ENCODE results near the gene CDH15.
"Not testable (repeated sequence)": the region's sequence is repeated elsewhere in the genome, so short reads cannot be mapped to it uniquely, and the experiment has no call there.

Gene CDH15

DNA sequence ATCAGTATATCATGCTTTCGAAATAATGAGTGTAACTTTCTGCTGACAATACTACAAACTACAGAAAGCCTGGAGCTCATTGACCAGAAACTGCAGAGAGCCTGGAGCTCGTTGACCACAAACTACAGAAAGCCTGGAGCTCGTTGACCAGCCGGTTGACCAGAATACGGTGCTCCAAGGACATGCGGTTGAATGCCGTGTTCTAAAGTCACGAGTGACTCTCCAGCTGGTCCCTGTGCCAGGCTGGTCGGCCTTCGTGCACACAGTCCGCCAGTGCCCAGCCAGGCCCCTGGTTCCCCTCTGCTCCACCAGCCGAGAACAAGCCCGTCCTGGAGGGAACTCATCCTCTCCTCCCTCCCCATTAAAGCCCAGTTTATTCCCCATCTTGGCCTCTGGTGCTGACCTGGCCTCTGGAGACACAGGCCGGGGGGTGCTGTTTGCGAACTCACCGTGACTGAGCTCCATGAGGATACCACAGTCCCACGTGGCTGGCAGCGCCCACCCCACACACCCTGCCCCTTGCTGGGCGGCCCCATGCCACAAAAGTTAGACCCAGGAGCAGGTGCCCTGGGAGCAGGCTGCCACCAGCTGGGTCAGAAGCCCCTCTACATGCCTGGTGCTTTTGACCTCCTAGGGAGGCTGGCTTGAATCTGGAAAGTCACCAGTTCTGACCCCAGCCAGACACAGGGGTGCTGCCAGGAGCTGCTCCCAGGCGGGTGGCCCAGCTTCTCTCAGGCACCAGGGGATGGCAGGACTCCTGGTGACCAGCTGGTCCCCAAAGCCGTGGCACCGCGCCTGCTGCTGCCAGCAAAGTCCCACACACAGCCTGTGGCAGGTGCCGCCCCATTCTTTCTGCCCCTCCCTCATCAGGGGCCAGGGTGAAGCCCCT lies 15.5 kb upstream of the CDH15 start:
- no peak for DNase-seq
- no peak for ATAC-seq

GRCh38 chr16:89156740-89157645 lies 14.6 kb upstream of the CDH15 start:
- ATAC-seq (no peak), DNase-seq (no peak)

DNA sequence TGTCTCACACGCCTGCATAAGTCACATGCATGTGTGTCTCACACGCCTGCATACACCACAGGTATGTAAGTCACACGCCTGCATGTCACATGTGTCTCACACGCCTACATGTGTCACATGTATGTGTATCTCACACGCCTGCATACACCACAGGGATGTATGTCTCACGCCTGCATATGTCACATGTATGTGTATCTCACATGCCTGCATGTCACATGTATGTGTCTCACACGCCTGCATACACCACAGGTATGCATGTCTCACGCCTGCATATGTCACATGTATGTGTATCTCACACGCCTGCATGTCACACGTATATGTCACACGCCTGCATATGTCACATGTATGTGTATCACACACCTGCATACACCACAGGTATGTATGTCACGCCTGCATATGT lies 13.8 kb upstream of the CDH15 start:
- no peak for ATAC-seq

DNA sequence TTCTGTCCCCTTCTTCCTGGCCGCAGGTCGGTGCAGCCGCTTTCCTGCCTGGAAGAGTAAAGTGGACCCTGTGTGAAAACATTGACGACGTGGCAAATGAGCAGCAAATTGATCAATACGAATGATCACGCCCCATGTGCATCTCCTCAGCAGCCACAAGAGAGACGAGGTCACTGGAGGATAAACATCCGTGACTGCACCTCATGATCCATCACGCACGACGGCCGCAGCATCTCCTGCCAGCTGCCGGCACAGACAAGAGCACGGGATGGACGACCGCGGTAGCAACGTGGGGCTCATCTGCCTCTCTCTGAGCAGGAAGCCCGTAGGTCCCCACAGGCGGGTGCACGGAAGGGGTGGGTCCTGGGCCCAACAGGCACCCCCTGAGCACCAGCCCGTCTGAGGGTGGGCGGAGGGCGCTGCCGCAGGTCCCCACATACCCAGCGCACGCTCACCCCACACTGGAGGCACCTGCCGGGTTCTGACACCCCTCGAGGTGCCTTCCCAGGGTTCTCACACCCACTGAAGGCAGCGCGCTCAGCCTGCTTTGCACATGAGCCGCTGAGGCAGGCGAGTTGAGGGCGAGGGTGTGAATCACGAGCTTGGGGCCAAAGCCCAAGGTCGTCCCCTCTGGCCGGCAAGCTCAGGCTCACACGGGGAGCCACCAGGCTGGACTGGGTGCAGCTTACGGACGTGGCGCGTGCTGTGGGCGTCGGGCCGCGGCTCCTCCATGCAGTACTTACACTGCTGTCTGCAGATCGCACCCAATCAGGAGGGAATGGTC lies 12.3 kb upstream of the CDH15 start:
- ATAC-seq (no peak), DNase-seq (no peak)

More for the DNA sequence above, 13.8 kb upstream of the CDH15 start:
- no peak for DNase-seq

- DNase-seq, result no peak
- ATAC-seq, result no peak
Measured at GRCh38 chr16:89159850-89160354, 11.6 kb upstream of the CDH15 start.

- no peak for ATAC-seq
- no peak for DNase-seq
Measured at GRCh38 chr16:89160977-89161701, 10.4 kb upstream of the CDH15 start.

- ATAC-seq, result no peak
- no peak for DNase-seq
Measured at GRCh38 chr16:89161763-89162713, 9.5 kb upstream of the CDH15 start.

DNA sequence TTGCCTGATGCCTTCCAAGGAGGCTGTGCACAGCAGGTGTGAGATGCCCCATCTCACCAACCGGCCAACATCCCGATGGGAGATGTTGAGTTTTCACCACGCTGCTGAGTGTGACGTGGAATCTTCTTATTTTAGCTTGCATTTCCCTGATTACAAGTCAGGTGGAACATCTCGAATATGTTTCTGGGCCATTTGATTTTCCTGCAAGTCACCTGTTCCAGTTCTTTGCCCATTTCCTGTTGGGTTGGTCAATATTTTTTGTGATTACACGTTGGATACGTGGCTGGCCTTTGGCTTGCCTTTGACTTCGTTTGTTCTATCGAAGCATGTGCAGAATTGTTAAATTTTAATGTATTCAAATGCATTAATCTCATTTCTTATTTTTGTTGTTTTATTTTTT lies 8.3 kb upstream of the CDH15 start:
- DNase-seq (no peak), ATAC-seq (no peak)

GRCh38 chr16:89164436-89164835 lies 7.1 kb upstream of the CDH15 start:
- no peak for DNase-seq
- ATAC-seq, result no peak

DNA sequence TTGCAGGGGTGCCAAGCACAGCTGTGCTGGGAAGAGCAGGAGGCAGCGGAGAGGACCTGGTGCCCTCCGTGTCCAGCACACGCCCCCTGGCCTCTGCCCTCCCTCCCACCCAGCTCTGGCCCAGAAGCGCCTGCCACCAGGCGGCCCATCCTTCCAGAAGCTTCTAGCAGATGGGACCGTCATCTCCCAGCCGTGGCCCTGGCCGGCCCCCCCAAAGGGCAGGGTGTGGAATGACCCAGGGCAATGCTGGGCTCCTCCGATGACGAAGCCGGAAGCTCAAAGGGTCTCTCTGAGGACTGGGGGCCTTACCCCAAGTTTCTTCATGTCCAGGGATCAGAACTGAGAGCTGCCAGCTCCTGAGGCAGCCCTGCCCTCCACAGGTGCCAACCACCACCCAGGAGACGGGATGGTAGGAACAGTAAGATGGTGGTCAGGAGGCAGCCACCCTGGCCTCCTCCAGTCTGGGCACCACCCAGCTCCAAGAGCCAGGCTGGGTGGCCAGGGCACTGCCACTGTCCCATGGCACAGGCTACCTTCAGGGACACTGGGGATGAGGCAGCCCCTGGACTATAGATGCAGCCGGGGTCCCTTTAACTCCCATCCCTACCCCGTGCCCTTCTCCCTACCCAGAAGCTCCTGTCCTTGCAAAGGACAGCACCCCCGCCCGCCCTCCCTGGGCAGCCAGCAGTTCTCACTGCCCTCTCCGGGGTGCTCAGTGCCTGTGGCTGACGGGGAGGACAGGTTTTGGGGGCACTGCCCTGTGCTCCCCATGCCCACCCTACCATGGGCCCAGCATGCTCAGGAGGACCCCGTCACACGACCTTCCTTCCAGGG lies 6.5 kb upstream of the CDH15 start:
- ATAC-seq, result no peak
- DNase-seq, result no peak

DNA sequence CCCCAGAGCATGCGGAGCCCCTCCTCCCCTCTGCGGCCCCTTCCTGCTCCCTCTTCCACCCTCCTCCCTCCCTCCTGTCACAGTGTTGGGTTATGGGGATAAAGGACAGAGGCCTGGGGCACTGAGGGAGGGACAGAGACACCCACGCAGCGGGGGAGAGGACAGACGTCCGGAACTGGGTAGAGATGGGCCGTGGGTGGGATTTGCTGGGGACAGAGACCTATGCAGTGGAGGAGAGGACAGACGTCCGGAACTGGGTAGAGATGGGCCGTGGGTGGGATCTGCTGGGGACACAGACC lies 5.9 kb upstream of the CDH15 start:
- ATAC-seq, DNase-seq: not testable (repeated sequence)

DNA sequence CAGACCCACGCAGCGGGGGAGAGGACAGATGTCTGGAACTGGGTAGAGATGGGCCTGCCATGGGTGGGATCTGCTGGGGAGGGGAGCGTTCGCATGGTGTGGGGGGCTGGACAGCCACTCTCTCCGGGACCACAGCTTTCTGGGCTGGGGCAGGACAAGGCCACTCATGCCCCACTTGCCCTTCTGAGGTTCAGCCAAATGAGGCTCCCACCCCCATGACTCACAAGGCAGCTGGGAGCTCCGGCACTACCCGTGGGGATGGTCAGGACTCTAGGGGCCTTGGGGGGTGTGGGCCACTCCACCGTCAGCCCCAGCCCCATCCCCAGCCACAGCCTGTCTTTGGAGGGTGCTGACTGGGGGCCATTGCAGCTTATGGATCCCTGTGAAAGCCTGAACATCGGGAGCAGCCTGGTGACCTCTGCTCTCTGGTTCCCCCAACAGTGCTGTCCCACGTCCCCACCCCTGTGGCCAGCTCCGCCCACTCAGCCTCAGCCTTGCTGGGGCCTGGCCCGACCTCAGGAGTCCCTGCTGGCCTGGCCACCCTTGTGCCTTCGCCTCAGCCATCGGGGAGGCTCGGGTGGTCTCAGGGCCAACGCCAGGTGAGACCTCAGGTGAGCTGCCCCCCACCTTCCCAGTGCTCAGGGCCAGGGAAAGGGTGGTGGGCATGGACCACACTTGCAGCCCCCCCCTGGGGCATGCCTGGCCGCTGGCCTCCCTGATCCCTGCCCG lies 4.7 kb upstream of the CDH15 start:
- no peak for ATAC-seq
- DNase-seq, result no peak

DNA sequence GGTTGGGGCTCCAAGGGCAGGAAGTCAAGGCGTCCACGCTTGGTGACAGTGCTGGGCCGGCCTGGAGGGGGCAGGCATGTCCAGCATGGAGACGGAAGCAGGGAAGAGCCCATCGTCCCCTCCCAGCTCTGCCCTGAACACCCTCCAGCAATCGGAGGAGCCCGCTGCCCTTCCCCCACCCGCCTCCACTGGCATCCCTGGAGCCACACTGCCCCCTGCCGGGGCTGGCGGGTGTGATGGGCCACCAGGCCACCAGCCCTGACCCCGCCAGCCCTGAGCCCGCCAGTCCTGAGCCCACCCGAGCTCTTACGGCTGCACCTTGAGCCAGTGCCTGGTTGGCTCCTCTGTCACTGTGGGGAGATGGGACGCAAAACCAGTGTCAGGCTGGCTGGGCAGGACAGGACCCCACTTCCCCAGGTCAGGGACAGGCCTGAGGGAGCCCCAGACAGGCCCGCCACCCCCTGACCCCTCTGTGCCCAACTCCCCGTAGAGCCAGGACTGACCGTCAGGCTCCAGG lies 4.1 kb upstream of the CDH15 start:
- ATAC-seq, result peak; percentile 38
- peak; percentile 95 for DNase-seq

- no peak for ATAC-seq
Measured at GRCh38 chr16:89168381-89169189, 3.0 kb upstream of the CDH15 start.

DNA sequence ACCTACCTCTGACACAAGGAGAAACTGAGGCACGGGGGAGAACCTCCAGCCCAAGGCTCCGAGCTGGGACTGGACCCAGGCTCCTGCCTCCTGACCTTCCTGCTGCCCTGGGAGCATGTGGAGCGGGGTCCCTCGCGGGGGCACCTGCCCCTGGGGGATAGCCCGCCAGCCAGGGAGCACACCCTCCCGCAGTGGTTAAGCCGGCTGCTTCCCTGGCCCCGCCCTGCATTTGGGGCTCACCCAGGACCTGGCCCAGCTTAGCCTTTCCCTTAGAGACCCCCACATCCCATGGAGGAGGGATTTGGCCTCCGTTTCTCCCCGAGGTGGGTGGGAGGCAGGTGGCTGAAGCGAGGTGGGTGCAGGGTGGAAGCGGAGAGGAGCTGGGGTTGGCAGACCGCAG lies 1.8 kb upstream of the CDH15 start:
- no peak for DNase-seq

More at GRCh38 chr16:89168381-89169189, 3.0 kb upstream of the CDH15 start:
- no peak for DNase-seq

DNA sequence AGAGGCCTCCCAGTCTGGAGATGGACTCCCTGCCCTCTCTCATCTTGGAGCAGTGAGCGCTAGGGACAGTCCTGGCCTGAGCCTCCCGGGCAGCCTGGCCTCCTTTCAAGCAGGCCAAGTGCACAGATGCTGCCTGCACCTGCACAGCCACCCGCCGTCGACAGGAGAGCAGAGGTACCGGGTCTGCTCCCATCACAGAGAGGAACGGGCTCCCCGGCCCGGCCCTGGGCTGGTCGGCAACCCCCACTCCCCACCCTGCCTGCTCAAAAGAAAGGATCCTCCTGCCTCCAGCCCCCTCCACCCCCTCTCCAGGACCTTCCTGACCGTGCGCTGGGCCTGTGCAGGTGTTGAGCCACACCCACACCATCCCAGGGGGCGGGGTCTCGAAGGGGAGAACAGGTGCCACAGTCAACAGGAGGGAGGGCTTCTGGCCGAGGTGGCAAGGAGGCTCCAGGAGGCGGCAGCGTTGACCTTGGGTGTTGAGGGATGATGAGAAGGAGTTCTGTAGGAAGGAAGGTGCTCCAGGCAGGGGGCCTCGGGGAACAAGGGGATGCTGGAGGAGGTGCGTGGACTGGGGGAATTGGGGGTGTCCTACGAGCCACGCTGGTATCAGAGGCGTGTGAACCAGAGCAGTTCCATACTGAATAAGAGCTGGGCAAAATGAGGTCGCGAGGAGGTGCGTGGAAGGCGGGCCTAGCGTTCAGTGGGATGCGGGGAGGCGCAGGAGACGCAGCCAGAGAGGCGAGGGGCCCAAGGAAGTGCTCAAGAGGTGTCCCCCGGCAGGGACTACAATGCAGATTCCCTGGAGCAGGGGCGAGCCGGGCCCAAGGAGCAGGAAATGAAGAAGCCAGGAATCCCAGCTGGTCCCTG lies 967 bp upstream of the CDH15 start:
- DNase-seq, result peak; percentile 38
- no peak for ATAC-seq

More for the DNA sequence above, 1.8 kb upstream of the CDH15 start:
- ATAC-seq, result no peak

DNA sequence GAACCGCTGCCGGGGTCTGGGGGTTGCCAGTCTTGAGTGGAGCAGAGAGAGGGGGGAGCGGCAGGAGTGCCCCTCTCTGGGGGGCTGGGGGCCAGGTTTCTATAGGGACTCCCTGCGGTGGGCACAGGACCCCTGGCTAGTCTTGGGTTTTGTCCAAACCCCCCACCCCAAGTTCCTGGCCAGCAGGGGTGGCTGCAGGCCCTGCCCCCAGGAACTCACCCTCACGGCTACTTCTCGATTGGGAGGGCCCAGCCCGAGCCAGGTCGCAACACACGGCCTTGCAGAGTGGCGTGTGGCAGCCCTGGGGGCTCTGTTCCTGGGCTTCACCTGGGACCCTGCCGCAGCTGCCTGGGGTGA lies 601 bp downstream of the CDH15 start:
- ATAC-seq, result no peak

More for the DNA sequence above, 601 bp downstream of the CDH15 start:
- DNase-seq, result no peak

Measured in stimulated activated naive CD8-positive, alpha-beta T cell treated with anti-CD3 and anti-CD28 coated beads, Interleukin-15, Interleukin-2, amounts not matched to agents 100 U/mL and 50 U/mL, for 24 hours (primary cell).